HG03159 (cell line): ENCODE results near the gene RAMP2.
"Not testable (repeated sequence)": the region's sequence is repeated elsewhere in the genome, so short reads cannot be mapped to it uniquely, and the experiment has no call there.

Experiments
- ATAC-seq: cut with Tn5 transposase; IDR thresholded peaks from one replicate; pipeline ENCODE4 v1.9.1; 2021; ENCODE audit warnings: mild to moderate bottlenecking, moderate library complexity; ENCODE audit not compliant: unreplicated experiment

The RAMP2 gene

GRCh38 chr17:42768006-42768405 lies 7.0 kb downstream of the RAMP2 start:
- ATAC-seq, result not testable (repeated sequence)

- not testable (repeated sequence) for ATAC-seq
These were observed 8.9 kb downstream of the RAMP2 start for GRCh38 chr17:42769964-42770363.

- ATAC-seq, result no peak
These were observed 11.9 kb downstream of the RAMP2 start for GRCh38 chr17:42772945-42773289.

GRCh38 chr17:42773290-42774035 lies 12.4 kb downstream of the RAMP2 start, which contains the start of gene VPS25:
Gene VPS25 (plus strand): TSS chr17:42773449. CDS start chr17:42773476, 27 bp downstream.
- ATAC-seq, result peak; percentile 61

- no peak for ATAC-seq
These were observed 13.2 kb downstream of the RAMP2 start for GRCh38 chr17:42774066-42774745.

- ATAC-seq, result no peak
These were observed 14.6 kb downstream of the RAMP2 start for GRCh38 chr17:42775534-42776098.

DNA sequence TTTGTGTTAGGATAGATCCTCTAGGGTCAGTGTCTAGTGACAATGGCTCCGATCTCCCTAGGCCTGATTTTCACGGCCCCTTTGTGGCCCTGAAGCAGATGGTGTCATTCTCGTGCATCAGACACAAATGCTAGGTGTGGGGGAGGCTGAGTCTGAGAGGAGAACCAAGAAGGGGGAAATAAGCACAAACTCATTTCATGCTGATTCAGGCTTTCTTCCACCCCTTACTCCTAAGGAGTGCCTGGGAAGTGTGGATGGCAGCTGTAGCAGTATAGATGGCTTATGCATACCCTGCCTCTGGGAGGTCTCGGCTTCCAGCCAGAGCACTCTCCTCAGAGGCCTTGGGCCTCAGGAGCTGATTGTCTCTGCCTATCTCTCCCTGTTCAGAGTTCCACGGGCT lies 17.5 kb downstream of the RAMP2 start:
- no peak for ATAC-seq

- no peak for ATAC-seq
These were observed 18.4 kb downstream of the RAMP2 start for GRCh38 chr17:42779304-42779935.

- no peak for ATAC-seq
These were observed 19.2 kb downstream of the RAMP2 start, which contains the start of gene WNK4 for GRCh38 chr17:42779936-42780850. Gene WNK4 (plus strand): TSS chr17:42780610. CDS start chr17:42780699, 89 bp downstream.

DNA sequence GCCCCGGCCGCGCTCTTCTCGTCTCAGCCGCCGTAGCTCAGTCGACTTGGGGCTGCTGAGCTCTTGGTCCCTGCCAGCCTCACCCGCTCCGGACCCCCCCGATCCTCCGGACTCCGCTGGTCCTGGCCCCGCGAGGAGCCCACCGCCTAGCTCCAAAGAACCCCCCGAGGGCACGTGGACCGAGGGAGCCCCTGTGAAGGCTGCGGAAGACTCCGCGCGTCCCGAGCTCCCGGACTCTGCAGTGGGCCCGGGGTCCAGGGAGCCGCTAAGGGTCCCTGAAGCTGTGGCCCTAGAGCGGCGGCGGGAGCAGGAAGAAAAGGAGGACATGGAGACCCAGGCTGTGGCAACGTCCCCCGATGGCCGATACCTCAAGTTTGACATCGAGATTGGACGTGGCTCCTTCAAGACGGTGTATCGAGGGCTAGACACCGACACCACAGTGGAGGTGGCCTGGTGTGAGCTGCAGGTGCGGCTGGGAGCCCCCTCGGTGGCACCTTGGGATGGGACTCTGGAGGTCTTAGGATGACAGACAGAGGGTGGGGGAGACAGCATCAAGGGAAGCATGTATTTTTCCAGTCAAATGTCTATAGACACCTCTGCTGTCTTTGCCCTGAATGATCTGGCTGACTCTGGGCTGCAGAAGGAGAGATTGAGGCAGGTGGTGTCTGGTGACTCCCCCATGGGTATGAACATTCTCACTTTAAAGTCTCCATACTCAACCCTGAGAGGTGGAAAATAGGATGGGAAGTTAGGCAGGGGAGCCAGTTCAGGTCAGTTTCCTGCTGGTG lies 20.0 kb downstream of the RAMP2 start:
- no peak for ATAC-seq

DNA sequence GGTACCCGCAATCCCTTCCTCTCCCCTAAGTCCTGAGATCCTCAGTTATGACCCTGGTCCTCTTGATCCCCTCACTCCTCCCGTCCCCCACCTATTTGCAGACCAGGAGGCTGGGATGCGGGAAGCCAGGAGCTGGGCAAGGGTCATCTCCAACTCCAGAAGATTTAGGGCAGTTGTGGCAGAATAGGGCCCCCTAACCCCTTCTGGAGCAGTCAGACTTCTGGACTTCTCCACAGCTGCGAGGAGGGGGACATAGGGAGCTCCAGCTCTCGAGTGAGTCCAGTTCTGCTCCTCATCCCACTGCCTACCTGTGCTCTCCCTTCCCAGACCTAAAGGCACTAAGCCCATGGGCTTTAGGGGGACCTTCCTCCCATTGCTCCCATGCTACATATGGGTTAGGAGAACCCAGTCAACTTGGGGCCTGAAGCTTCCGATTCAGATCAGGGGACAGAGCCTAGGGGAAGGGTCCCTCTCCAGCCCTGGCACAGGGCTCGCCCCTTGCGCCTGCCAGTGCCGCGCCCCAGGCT lies 20.7 kb downstream of the RAMP2 start:
- ATAC-seq, result no peak

DNA sequence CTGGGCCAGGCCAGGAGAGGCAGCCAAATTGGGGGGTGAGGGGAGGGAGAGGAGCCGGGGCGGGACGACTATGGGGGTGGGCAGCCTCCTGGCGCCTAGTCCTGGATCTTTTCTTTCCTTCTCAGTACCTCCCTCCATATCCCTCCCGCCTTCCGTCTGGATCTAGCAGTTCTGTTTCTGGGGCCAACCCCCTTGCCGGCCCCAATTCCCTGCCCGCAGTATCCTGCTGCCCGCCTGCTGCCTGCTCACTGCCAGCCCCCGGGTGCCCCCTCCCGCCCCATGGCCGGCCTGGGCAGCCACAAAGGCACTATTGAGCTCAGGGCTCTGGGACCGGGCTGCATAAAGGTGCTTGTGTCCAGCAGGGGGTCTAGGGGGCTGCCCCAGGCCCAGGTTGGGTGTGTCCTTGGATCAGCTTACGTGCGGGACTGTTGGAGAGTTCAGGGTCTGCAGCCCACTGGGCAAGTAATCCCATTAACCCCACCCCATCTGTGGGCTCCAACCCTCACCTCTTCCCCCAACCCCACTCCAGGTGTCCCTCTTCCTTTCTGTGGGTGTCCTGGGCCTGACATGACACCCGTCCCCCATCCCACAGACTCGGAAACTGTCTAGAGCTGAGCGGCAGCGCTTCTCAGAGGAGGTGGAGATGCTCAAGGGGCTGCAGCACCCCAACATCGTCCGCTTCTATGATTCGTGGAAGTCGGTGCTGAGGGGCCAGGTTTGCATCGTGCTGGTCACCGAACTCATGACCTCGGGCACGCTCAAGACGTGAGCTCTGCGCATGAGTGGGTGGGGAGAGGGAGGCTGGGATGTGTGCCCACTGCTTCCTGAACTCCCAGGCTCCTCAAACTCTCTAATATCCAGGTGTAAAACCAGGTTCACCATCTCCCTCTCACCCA lies 21.4 kb downstream of the RAMP2 start:
- ATAC-seq, result no peak

DNA sequence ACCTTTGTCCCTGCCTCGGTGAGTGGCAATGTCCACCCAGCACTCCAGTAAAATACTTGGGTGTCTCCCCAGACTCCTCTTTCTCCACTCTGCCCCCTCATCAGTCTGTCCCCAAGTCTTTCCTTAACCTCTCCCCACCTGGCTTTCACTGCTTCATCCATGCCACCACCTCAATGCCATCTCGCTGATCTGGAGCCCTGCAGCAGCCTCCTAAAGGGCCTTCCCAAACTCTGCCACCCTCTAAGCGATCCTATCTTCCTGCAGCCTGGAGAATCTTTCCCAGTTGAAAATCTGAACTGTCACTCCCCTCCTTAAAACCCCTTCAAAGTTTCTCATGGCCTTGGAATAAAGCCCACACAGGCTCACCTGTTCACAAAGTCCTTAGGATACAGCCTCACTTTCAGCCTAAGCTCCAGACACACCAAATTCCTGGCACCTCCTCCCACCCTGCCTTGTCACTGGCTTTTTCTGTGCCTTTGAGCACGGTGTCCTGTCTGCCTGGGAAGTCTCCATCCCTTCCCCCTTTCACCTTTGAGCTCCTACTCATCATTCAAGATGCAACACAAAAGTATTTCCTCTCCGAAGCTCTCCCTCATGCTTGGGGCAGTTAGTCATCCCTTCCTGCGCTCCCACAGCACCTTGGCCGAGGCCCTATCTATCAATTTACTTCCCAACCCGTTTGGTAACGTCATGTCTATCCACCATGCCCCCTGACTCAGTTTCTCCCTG lies 22.2 kb downstream of the RAMP2 start:
- no peak for ATAC-seq

DNA sequence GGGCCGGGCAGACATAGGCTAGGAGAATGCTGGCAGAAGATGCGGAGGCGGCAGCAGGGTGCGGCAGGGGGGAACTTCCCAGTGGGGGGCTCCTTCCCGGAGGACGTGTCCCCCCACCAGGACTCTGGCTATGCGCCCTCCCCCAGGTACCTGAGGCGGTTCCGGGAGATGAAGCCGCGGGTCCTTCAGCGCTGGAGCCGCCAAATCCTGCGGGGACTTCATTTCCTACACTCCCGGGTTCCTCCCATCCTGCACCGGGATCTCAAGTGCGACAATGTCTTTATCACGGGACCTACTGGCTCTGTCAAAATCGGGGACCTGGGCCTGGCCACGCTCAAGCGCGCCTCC lies 22.7 kb downstream of the RAMP2 start:
- ATAC-seq, result no peak

GRCh38 chr17:42784409-42784808 lies 23.4 kb downstream of the RAMP2 start:
- no peak for ATAC-seq

DNA sequence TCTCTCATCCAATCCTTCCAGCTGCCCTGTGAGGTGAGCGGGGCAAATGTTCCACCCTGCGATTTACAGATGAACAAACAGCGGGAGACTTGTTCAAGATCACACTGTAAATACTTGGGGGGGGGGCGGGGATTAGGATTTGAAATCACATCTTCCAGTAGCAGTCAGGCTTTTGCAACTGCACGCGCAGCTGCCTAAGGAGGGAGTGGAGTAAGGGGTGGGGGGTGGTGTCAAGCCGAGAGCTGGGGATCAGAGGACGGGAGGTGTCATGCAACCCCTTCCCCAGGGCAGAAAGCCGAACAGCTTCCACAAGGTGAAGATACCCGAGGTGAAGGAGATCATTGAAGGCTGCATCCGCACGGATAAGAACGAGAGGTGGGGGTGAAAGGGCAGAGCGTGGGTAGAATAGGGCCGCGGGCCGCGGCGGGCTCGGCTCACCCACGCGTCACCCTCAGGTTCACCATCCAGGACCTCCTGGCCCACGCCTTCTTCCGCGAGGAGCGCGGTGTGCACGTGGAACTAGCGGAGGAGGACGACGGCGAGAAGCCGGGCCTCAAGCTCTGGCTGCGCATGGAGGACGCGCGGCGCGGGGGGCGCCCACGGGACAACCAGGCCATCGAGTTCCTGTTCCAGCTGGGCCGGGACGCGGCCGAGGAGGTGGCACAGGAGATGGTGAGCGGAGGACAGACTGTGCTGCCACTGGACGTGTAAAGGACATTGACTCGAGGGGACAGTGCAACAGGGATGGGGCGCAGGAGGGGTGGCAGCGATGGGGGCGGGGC lies 24.0 kb downstream of the RAMP2 start:
- no peak for ATAC-seq

GRCh38 chr17:42787266-42787665 lies 26.2 kb downstream of the RAMP2 start:
- no peak for ATAC-seq
